Neural cell (in vitro differentiated cells): ENCODE data around the gene MYBPC3.

Source experiments
- CTCF ChIP-seq: fragments of 450-650 bp; IDR thresholded peaks from 2 replicates; pipeline ENCODE4 v1.5.1; 2014; ENCODE audit warnings: antibody characterized with exemption, mild to moderate bottlenecking, moderate library complexity; ENCODE audit not compliant: poor library complexity, severe bottlenecking
- TAF1 ChIP-seq: IDR thresholded peaks from 2 replicates; pipeline ENCODE4 v1.6.1; 2012; ENCODE audit warnings: low read depth
- TF ChIP-seq, protein P1 (sequence below): IDR thresholded peaks from 2 replicates; pipeline ENCODE4 v1.6.1; 2012; ENCODE audit warnings: borderline replicate concordance

GRCh38 chr11:47361419-47361818 lies 8.9 kb upstream of the MYBPC3 start:
- TF ChIP-seq CTCF (no peak), TAF1 (no peak)
- TF ChIP-seq, protein P1, sequence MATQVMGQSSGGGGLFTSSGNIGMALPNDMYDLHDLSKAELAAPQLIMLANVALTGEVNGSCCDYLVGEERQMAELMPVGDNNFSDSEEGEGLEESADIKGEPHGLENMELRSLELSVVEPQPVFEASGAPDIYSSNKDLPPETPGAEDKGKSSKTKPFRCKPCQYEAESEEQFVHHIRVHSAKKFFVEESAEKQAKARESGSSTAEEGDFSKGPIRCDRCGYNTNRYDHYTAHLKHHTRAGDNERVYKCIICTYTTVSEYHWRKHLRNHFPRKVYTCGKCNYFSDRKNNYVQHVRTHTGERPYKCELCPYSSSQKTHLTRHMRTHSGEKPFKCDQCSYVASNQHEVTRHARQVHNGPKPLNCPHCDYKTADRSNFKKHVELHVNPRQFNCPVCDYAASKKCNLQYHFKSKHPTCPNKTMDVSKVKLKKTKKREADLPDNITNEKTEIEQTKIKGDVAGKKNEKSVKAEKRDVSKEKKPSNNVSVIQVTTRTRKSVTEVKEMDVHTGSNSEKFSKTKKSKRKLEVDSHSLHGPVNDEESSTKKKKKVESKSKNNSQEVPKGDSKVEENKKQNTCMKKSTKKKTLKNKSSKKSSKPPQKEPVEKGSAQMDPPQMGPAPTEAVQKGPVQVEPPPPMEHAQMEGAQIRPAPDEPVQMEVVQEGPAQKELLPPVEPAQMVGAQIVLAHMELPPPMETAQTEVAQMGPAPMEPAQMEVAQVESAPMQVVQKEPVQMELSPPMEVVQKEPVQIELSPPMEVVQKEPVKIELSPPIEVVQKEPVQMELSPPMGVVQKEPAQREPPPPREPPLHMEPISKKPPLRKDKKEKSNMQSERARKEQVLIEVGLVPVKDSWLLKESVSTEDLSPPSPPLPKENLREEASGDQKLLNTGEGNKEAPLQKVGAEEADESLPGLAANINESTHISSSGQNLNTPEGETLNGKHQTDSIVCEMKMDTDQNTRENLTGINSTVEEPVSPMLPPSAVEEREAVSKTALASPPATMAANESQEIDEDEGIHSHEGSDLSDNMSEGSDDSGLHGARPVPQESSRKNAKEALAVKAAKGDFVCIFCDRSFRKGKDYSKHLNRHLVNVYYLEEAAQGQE: no peak
